GM12878 (cell line): ENCODE measurements around the gene RAD9A. TPM values are rescaled to one million over a fixed set of nuclear protein-coding genes. Genes with fewer than 3 reads are reported as not detected.

Source experiments
- ATAC-seq: fragments of 200-7000 bp; cut with Tn5 transposase; 3 replicates; pipeline ENCODE4 v1.9.1; 2020; ENCODE audit warnings: mild to moderate bottlenecking, moderate library complexity
- BruUV-seq: library from RNA; stranded (reverse); fragments of 400-500 nt; replicated peaks from 2 replicates; lab custom pipeline; 2021; lab: Mats Ljungman, UMichigan
- CTCF ChIA-PET: fragments of 300-600 bp; sonication (Branson Sonifier 250); formaldehyde crosslinking; extraction: SDS; loops from one replicate; lab custom pipeline; 2021; ENCODE audit warnings: inconsistent platforms; lab: Yijun Ruan, JAX
- POLR2A ChIA-PET: fragments of 350-600 bp; formaldehyde crosslinking; extraction: SDS; loops from one replicate; lab custom pipeline; 2021; ENCODE audit warnings: inconsistent platforms; lab: Charles Lee
- RAD21 ChIA-PET: fragments of 300-600 bp; sonication (Branson Sonifier 250); formaldehyde crosslinking; loops from one replicate; lab custom pipeline; 2023; ENCODE audit warnings: antibody characterized with exemption; ENCODE audit not compliant: unreplicated experiment; lab: Charles Lee
- SMC1A ChIA-PET: fragments of 300-600 bp; sonication (Branson Sonifier 250); formaldehyde crosslinking; loops from one replicate; lab custom pipeline; 2023; ENCODE audit not compliant: unreplicated experiment, uncharacterized antibody; lab: Charles Lee
- DNase-seq: peaks from one replicate; pipeline ENCODE4 v3.0.0-alpha.2; 2011; ENCODE audit warnings: low read depth, low spot score
- FAIRE-seq: peaks from 3 replicates; lab custom pipeline; 2011; peaks lifted over from hg19 to GRCh38; lab: Jason Lieb, UNC
- H2AFZ ChIP-seq: 2 replicates; pipeline ENCODE4 v1.6.0; 2011; ENCODE audit warnings: low read depth, low read length, control low read depth; ENCODE audit not compliant: control insufficient read depth
- H3K27ac ChIP-seq: 2 replicates; pipeline ENCODE4 v1.5.1; 2011; ENCODE audit warnings: control low read depth; ENCODE audit not compliant: control insufficient read depth, insufficient read depth
- H3K27me3 ChIP-seq, 2 experiments: replicated peaks in 1 of 2; 2 replicates each; pipeline versions ENCODE4 v1.6.0 to v1.6.1; 2011; ENCODE audit warnings: low read length in 1 of 2; ENCODE audit not compliant: control insufficient read depth in 2 of 2, insufficient read depth in 2 of 2
- H3K36me3 ChIP-seq, 2 experiments: 2 replicates each; pipeline ENCODE4 v1.5.1; 2011; ENCODE audit warnings: low read length in 1 of 2; ENCODE audit not compliant: control insufficient read depth in 2 of 2, insufficient read depth in 2 of 2
- H3K4me1 ChIP-seq: 2 replicates; pipeline ENCODE4 v1.6.1; 2011; ENCODE audit warnings: mild to moderate bottlenecking, low read length, moderate library complexity, mixed read lengths; ENCODE audit not compliant: control insufficient read depth, insufficient read depth
- H3K4me2 ChIP-seq: 2 replicates; pipeline ENCODE4 v1.6.0; 2011; ENCODE audit warnings: control low read depth; ENCODE audit not compliant: control insufficient read depth, insufficient read depth
- H3K4me3 ChIP-seq: fragments of 200-600 bp; sonication (generic); 2 replicates; pipeline ENCODE4 v1.5.1; 2016
- H3K79me2 ChIP-seq: 2 replicates; pipeline ENCODE4 v1.6.0; 2011; ENCODE audit warnings: low read length; ENCODE audit not compliant: control insufficient read depth, insufficient read depth
- H3K9ac ChIP-seq: 2 replicates; pipeline ENCODE4 v1.8.0; 2011; ENCODE audit warnings: low read length, control low read depth, mixed read lengths; ENCODE audit not compliant: control insufficient read depth, insufficient read depth
- H3K9me3 ChIP-seq: replicated peaks from 3 replicates; pipeline ENCODE4 v1.5.1; 2011; ENCODE audit warnings: mild to moderate bottlenecking, low read length; ENCODE audit not compliant: control insufficient read depth, insufficient read depth
- H4K20me1 ChIP-seq: 2 replicates; pipeline ENCODE4 v1.6.0; 2011; ENCODE audit not compliant: control insufficient read depth, insufficient read depth
- FOXK2 ChIP-seq: fragments of 450-650 bp; IDR thresholded peaks from 2 replicates; pipeline ENCODE4 v1.6.1; 2017; ENCODE audit warnings: mild to moderate bottlenecking, moderate library complexity
- PKNOX1 ChIP-seq: fragments of 450-650 bp; IDR thresholded peaks from 2 replicates; pipeline ENCODE4 v1.6.1; 2016; ENCODE audit warnings: mild to moderate bottlenecking
- POLR2AphosphoS2 ChIP-seq: IDR thresholded peaks from 2 replicates; pipeline ENCODE4 v1.6.1; 2011; ENCODE audit warnings: low read depth, mild to moderate bottlenecking, low read length, improper control_type of control experiment, moderate library complexity
- RUNX3 ChIP-seq: IDR thresholded peaks from 2 replicates; pipeline ENCODE4 v1.6.1; 2012; ENCODE audit warnings: low read length, inconsistent platforms
- SMARCA5 ChIP-seq: fragments of 450-650 bp; IDR thresholded peaks from 2 replicates; pipeline ENCODE4 v1.6.1; 2017; ENCODE audit warnings: mild to moderate bottlenecking
- TCF3 ChIP-seq: IDR thresholded peaks from 2 replicates; pipeline ENCODE4 v1.6.1; 2012; ENCODE audit warnings: low read depth, mild to moderate bottlenecking, low read length, borderline replicate concordance; ENCODE audit not compliant: insufficient read depth
- WGBS: methylation state at CpG from one replicate; pipeline ENCODE4 v1.1.6; 2016; ENCODE audit warnings: low lambda C conversion rate; ENCODE audit not compliant: insufficient replicate concordance, insufficient coverage; ENCODE audit errors: missing lambda C conversion rate; 5-methylcytosine and 5-hydroxymethylcytosine counted together
- in situ Hi-C: fragments of 300-500 bp; cut with MboI; formaldehyde crosslinking; loops from 9 replicates; pipeline ENCODE4 v1.14.3; 2018; ENCODE audit warnings: mixed read lengths
- intact Hi-C: fragments of 100-400 bp; cut with micrococcal nuclease; formaldehyde crosslinking; loops from one replicate; pipeline ENCODE4 v1.14.2; 2022; ENCODE audit not compliant: unreplicated experiment
- polyA plus RNA-seq, 11 experiments: library from polyadenylated mRNA; depleted of rRNA in 4 of 11; unstranded in 6 of 11; stranded (reverse) in 5 of 11; fragments of >200 nt; fragmentation: Nextera tagmentation in 4 of 11; fragmentation: Illumina TruSeq in 1 of 11; extraction: Ambion mirVana in 4 of 11; extraction: Trizol in 1 of 11; gene quantifications; 1 replicate in 1 of 11; 2 replicates in 10 of 11; pipeline versions ENCODE4 v1.2.1 to v1.2.3, GENCODE V29; 2011 to 2016; ENCODE audit warnings: inconsistent platforms in 2 of 11, missing spikeins in 2 of 11, low read depth in 1 of 11
- total RNA-seq, 4 experiments: library from RNA; depleted of rRNA in 3 of 4; stranded (reverse); fragments of >200 nt in 3 of 4; fragmentation: Illumina TruSeq in 1 of 4; extraction: Trizol in 1 of 4; gene quantifications; 2 replicates each; pipeline versions ENCODE4 v1.2.1 to v1.2.3, GENCODE V29; 2013 to 2021

Gene RAD9A
- total and polyA plus RNA-seq, 10 of the 15 experiments (the other 5 are each of a cell fraction or from before 2014, with no cell fraction given), result 1.1 to 36.2 (median 19.8) TPM

GRCh38 chr11:67419325-67420049 is 27.7 kb downstream of the RAD9A start:
- POLR2A ChIA-PET, result interaction anchor here (0.7 to 3.9 kb wide), 10 partner anchors 12 to 50 kb away, joined by 3 to 28 read pairs (median 8); partner anchors contain the start of genes PPP1CA, PTPRCAP and TBC1D10C
- intact Hi-C loops, result no loop called here
- Histone ChIP-seq H3K27ac (no peak overlapping the region), H3K9me3 (no peaks in the 10 kb centered on the region), H2AFZ (no peak overlapping the region), H3K4me1 (peaks cover 2% of the 10 kb centered on the region; the same call in 1 of the 2 replicates), H3K4me3 (no peak overlapping the region), H3K9ac (no peak overlapping the region), H3K27me3 (peaks cover 0 to 5% of the 10 kb centered on the region in 2 experiments; a peak in 3 of 4 replicates), H3K79me2 (no peaks in the 10 kb centered on the region), H3K4me2 (no peak overlapping the region), H4K20me1 (no peaks in the 10 kb centered on the region), H3K36me3 (no peaks in the 10 kb centered on the region)
- TF ChIP-seq SMARCA5, result no peak
- TF ChIP-seq POLR2AphosphoS2, result no peak
- CTCF ChIA-PET, result interaction anchor here (0.9 to 1.6 kb wide), 5 partner anchors 12 to 50 kb away, joined by 3 to 5 read pairs (median 4); partner anchors contain the start of genes PTPRCAP and TMEM134
- no TSS peak for BruUV-seq
- no peak for DNase-seq
- SMC1A ChIA-PET, result interaction anchor here (1.1 to 1.5 kb wide), 4 partner anchors 12 to 68 kb away, joined by 3 to 7 read pairs (median 3); partner anchors contain the start of gene TBC1D10C
- ATAC-seq, result no peak
- WGBS, result 66% methylated on average over 21 of the region's 21 CpGs
- in situ Hi-C loops, result no loop called here
- FAIRE-seq, result no peak
- RAD21 ChIA-PET, result interaction anchor here (0.9 to 2.4 kb wide), 4 partner anchors 18 to 41 kb away, joined by 3 to 8 read pairs (median 4); partner anchors contain the start of genes PPP1CA and RAD9A

GRCh38 chr11:67420147-67420645 is 28.4 kb downstream of the RAD9A start:
- FAIRE-seq, result no peak
- H3K4me2 ChIP-seq, result peak overlapping the region; percentile 91
- no peak overlapping the region; the same call in 1 of the 2 replicates for H2AFZ ChIP-seq
- H3K4me1 ChIP-seq, result peaks cover 2% of the 10 kb centered on the region; the same call in 1 of the 2 replicates
- no peaks in the 10 kb centered on the region for H4K20me1 ChIP-seq
- H3K27ac ChIP-seq, result no peak overlapping the region
- H3K4me3 ChIP-seq, result peak overlapping the region; percentile 71
- H3K9ac ChIP-seq, result peak overlapping the region; percentile 21; the same call in 1 of the 2 replicates
- H3K9me3 ChIP-seq, result no peaks in the 10 kb centered on the region
- no peak for ATAC-seq
- in situ Hi-C loops, result no loop called here
- RAD21 ChIA-PET, result interaction anchor here (0.9 to 2.4 kb wide), 7 partner anchors 15 to 66 kb away, joined by 3 to 8 read pairs (median 4); partner anchors contain the start of genes POLD4, PPP1CA and RAD9A
- H3K27me3 ChIP-seq, result peaks cover 0 to 4% of the 10 kb centered on the region in 2 experiments; a peak in 3 of 4 replicates
- SMC1A ChIA-PET, result interaction anchor here (0.9 to 1.5 kb wide), 6 partner anchors 8 to 69 kb away, joined by 3 to 7 read pairs (median 3); partner anchors contain the start of gene TBC1D10C
- POLR2A ChIA-PET, result interaction anchor here (0.5 to 3.9 kb wide), 11 partner anchors 12 to 676 kb away, joined by 3 to 28 read pairs (median 6); partner anchors contain the start of genes PPP1CA, PTPRCAP and TBC1D10C
- 33% methylated on average over 15 of the region's 15 CpGs for WGBS
- no peak for DNase-seq
- no TSS peak for BruUV-seq
- intact Hi-C loops, result no loop called here
- no peaks in the 10 kb centered on the region for H3K36me3 ChIP-seq
- CTCF ChIA-PET, result interaction anchor here (1.0 to 1.6 kb wide), 4 partner anchors 13 to 49 kb away, joined by 4 to 5 read pairs (median 4); partner anchors contain the start of genes PTPRCAP and TMEM134
- TF ChIP-seq TCF3 (0 out of 2 replicates have a peak, but pooled peaks have one; percentile 18), FOXK2 (no peak), PKNOX1 (no peak), RUNX3 (peak; percentile 6; the same call in 1 of the 2 replicates)
- no peaks in the 10 kb centered on the region for H3K79me2 ChIP-seq
